ENCODE results near the gene MT2A. TPM values are rescaled to one million over a fixed set of nuclear protein-coding genes. Genes with fewer than 3 reads are reported as not detected.
A peak's percentile ranks its signal among the peaks of the same experiment; 100 is the strongest.

Gene MT2A
- total RNA-seq, 1 donor from 2014 or later, result 5.7 TPM

DNA sequence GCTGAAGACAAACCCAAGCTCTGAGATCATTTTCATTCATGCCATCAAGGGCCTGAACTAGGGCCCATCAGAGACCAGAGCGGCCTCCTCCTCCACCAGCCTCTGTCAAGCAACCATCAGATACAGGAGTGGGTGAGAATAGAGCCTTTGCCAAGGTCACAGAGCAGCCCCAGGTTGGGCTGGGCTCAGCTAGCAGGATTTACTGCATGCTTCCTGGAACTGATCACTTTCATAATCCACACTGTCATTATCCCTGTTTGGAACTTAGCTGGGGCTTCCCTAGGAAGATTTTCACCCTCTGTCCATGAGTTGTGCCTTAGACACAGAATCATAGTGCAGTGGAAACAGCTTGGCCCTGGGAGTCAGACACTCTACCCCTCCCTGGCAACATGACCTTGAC, 38.4 kb upstream of the MT2A start:
- H3K27ac Mint-ChIP-seq, result no peak overlapping the region
- no peaks in the 10 kb centered on the region for H3K4me1 Mint-ChIP-seq
- peaks cover 30% of the 10 kb centered on the region for H3K27me3 Mint-ChIP-seq (ENCODE audit: low read depth)

DNA sequence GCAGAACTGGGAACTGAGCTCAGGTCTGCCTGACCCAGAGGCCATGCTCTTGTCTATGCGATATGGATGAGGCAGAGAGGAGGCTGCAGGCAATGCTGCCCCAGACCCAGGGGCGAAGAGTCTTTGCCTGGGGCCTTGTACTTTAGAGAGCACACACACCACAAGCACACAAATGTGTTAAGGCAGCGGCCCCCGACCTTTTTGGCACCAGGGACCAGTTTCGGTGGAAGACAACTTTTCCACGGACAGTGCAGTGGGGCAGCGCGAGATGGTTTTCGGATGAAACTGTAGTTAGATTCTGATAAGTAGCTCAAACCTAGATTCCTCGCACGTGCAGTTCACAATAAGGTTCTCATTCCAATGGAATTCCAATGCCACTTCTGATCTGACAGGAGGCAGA, 36.9 kb upstream of the MT2A start:
- peaks cover 15% of the 10 kb centered on the region for H3K27me3 Mint-ChIP-seq (ENCODE audit: low read depth)
- H3K27ac Mint-ChIP-seq, result no peak overlapping the region
- no peak for DNase-seq (ENCODE audit: low spot score in 2 of 2, unreplicated experiment in 2 of 2)
- no peaks in the 10 kb centered on the region for H3K36me3 Mint-ChIP-seq
- TF ChIP-seq, protein P1, sequence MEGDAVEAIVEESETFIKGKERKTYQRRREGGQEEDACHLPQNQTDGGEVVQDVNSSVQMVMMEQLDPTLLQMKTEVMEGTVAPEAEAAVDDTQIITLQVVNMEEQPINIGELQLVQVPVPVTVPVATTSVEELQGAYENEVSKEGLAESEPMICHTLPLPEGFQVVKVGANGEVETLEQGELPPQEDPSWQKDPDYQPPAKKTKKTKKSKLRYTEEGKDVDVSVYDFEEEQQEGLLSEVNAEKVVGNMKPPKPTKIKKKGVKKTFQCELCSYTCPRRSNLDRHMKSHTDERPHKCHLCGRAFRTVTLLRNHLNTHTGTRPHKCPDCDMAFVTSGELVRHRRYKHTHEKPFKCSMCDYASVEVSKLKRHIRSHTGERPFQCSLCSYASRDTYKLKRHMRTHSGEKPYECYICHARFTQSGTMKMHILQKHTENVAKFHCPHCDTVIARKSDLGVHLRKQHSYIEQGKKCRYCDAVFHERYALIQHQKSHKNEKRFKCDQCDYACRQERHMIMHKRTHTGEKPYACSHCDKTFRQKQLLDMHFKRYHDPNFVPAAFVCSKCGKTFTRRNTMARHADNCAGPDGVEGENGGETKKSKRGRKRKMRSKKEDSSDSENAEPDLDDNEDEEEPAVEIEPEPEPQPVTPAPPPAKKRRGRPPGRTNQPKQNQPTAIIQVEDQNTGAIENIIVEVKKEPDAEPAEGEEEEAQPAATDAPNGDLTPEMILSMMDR (IDR thresholded peaks at IDR 0.05; ENCODE audit: unreplicated experiment), result no peak
- peaks cover 14% of the 10 kb centered on the region for H3K9me3 Mint-ChIP-seq
- H3K4me3 Mint-ChIP-seq, result no peak overlapping the region
- H3K4me1 Mint-ChIP-seq, result no peaks in the 10 kb centered on the region

More for the DNA sequence above, 38.4 kb upstream of the MT2A start:
- H3K4me3 Mint-ChIP-seq, result no peak overlapping the region
- peaks cover 6% of the 10 kb centered on the region for H3K9me3 Mint-ChIP-seq
- no peak for DNase-seq (ENCODE audit: low spot score in 2 of 2, unreplicated experiment in 2 of 2)
- no peaks in the 10 kb centered on the region for H3K36me3 Mint-ChIP-seq
- TF ChIP-seq, protein P1 (IDR thresholded peaks at IDR 0.05; ENCODE audit: unreplicated experiment), result no peak

DNA sequence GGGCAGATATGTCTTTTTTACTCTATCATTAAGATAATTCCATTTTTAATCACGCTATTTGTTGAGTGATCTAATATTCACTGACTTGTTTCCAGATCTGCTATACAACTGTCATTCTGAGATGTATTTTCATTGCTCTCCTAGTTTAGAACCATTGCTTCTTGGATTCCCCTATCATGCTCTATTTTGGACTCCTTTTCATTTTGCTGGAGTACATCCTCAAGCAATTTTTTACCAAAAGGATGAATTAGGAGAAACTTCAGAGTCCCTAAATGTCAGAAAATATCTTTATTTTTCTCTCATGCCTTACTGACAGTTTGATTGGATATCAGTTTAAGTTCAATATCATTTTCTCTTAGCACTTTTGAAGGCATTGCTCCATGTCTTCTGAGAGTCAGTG, 33.8 kb upstream of the MT2A start:
- TF ChIP-seq, protein P1 (IDR thresholded peaks at IDR 0.05; ENCODE audit: unreplicated experiment), result no peak
- Mint-ChIP-seq H3K36me3 (no peaks in the 10 kb centered on the region), H3K9me3 (peaks cover 24% of the 10 kb centered on the region), H3K4me1 (no peaks in the 10 kb centered on the region), H3K4me3 (no peak overlapping the region), H3K27ac (no peak overlapping the region), H3K27me3 (ENCODE audit: low read depth) (no peaks in the 10 kb centered on the region)
- DNase-seq (ENCODE audit: low spot score in 2 of 2, unreplicated experiment in 2 of 2), result no peak

DNA sequence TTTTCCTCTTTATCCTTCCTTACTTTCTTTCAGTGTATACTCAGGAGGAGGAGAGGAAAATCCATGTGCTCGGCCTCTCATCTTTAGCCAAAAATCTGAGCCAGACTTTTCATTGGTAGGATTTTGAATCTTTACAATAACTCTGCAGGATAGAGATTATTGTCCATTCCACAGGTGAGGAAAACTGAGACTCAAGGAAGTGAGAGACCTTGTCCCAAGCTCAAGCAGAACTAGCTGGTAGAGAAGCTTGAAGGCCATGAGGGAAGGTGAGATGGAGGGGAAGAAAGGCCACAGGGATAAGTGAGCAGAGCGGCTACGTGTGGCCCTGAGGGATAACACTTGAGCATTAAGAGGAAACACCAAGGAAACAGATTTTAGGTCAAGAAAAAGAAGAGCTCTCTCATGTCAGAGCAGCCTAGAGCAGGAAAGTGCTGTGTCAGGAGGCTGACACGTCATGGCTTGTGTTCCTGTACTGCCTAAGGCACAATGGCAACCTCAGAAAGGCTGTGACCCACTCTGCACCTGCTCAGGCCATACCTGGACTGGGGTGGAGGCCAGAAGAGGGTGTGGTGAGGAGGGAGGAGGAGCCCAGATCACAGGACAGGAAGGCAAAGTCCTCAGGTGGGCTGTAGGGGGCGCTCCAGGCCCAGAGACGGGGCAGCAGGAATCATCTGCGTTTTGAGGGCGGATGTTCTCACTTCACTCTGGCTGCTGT, 31.6 kb upstream of the MT2A start:
- H3K27me3 Mint-ChIP-seq (ENCODE audit: low read depth), result peaks cover 4% of the 10 kb centered on the region

DNA sequence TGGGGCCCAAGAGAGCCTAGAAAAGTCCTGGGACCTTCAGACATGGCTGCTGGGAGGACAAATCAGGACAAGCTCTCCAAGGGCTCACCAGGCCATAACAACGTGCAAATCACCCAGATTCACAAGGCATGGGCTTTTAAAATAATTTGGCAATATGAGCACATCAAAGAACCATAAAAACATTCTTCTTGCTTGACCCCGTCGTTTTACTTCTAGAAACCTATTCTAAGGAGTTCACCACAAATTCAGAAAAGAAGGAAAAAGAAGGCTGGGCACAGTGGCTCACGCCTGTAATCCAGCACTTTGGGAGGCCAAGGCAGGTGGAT, 31.1 kb upstream of the MT2A start:
- TF ChIP-seq, protein P1 (IDR thresholded peaks at IDR 0.05; ENCODE audit: unreplicated experiment), result no peak
- Mint-ChIP-seq H3K4me1 (no peaks in the 10 kb centered on the region), H3K9me3 (peaks cover 24% of the 10 kb centered on the region), H3K27ac (no peak overlapping the region), H3K27me3 (ENCODE audit: low read depth) (peaks cover 5% of the 10 kb centered on the region), H3K4me3 (no peak overlapping the region), H3K36me3 (no peaks in the 10 kb centered on the region)
- no peak for DNase-seq (ENCODE audit: low spot score in 2 of 2, unreplicated experiment in 2 of 2)

More for the DNA sequence above, 31.6 kb upstream of the MT2A start:
- TF ChIP-seq, protein P1 (IDR thresholded peaks at IDR 0.05; ENCODE audit: unreplicated experiment), result peak; percentile 25
- H3K4me1 Mint-ChIP-seq, result no peaks in the 10 kb centered on the region
- no peak overlapping the region for H3K27ac Mint-ChIP-seq
- peaks cover 24% of the 10 kb centered on the region for H3K9me3 Mint-ChIP-seq
- H3K4me3 Mint-ChIP-seq, result no peak overlapping the region
- H3K36me3 Mint-ChIP-seq, result no peaks in the 10 kb centered on the region
- peak in 1 of 2 experiments; percentile 54 for DNase-seq (ENCODE audit: low spot score in 2 of 2, unreplicated experiment in 2 of 2)

All from mesothelial cell of epicardium (in vitro differentiated cells).